HG02610 (cell line): ENCODE results near the gene CCDC85C.

Experiments
- ATAC-seq: cut with Tn5 transposase; IDR thresholded peaks from one replicate; pipeline ENCODE4 v1.9.1; 2021; ENCODE audit warnings: mild to moderate bottlenecking, moderate library complexity; ENCODE audit not compliant: unreplicated experiment

The CCDC85C gene

GRCh38 chr14:99454246-99454645 lies 149.8 kb downstream of the CCDC85C start:
- no peak for ATAC-seq

GRCh38 chr14:99452968-99453367 lies 151.0 kb downstream of the CCDC85C start:
- no peak for ATAC-seq

GRCh38 chr14:99451234-99451633 lies 152.8 kb downstream of the CCDC85C start:
- ATAC-seq: no peak

GRCh38 chr14:99450266-99450665 lies 153.7 kb downstream of the CCDC85C start:
- ATAC-seq: no peak
